NCI-H2196 treated with DMSO at 0.1 percent for 48 hours (cell line): ENCODE data around the gene ATXN7L2.

Experiments
- DNase-seq: peaks from one replicate; lab custom pipeline; 2025; ENCODE audit not compliant: unreplicated experiment; lab: John Stamatoyannopoulos, UW

ATXN7L2 gene

GRCh38 chr1:109521002-109521951 is 37.6 kb downstream of the ATXN7L2 start:
- DNase-seq, result no peak

GRCh38 chr1:109522026-109522425 is 38.3 kb downstream of the ATXN7L2 start:
- no peak for DNase-seq

GRCh38 chr1:109523706-109524105 is 40.0 kb downstream of the ATXN7L2 start:
- DNase-seq, result no peak

GRCh38 chr1:109527098-109527811 is 43.5 kb downstream of the ATXN7L2 start:
- DNase-seq, result no peak

- no peak for DNase-seq
Measured at GRCh38 chr1:109527846-109528695, 44.4 kb downstream of the ATXN7L2 start.

- DNase-seq, result no peak
Measured at GRCh38 chr1:109528712-109529111, 45.0 kb downstream of the ATXN7L2 start.

- no peak for DNase-seq
Measured at GRCh38 chr1:109529881-109530456, 46.3 kb downstream of the ATXN7L2 start.

GRCh38 chr1:109530457-109531087 is 46.9 kb downstream of the ATXN7L2 start:
- peak; percentile 21 for DNase-seq

- no peak for DNase-seq
Measured at GRCh38 chr1:109531380-109531779, 47.7 kb downstream of the ATXN7L2 start.

GRCh38 chr1:109531826-109532364 is 48.2 kb downstream of the ATXN7L2 start:
- no peak for DNase-seq

- DNase-seq, result peak; percentile 83
Measured at GRCh38 chr1:109532365-109533136, 48.8 kb downstream of the ATXN7L2 start.

- no peak for DNase-seq
Measured at GRCh38 chr1:109534307-109534858, 50.7 kb downstream of the ATXN7L2 start.

GRCh38 chr1:109535481-109535880 is 51.8 kb downstream of the ATXN7L2 start:
- no peak for DNase-seq

- DNase-seq, result peak; percentile 87
Measured at GRCh38 chr1:109535971-109536491, 52.3 kb downstream of the ATXN7L2 start.

- DNase-seq, result no peak
Measured at GRCh38 chr1:109537450-109538178, 53.9 kb downstream of the ATXN7L2 start.

- no peak for DNase-seq
Measured at GRCh38 chr1:109538827-109539555, 55.3 kb downstream of the ATXN7L2 start.

- DNase-seq, result no peak
Measured at GRCh38 chr1:109539676-109540075, 56.0 kb downstream of the ATXN7L2 start, which contains the start of gene GPR61. GPR61 (plus strand) TSS chr1:109539872; CDS start chr1:109543023, 3,151 bp downstream.
